Adipose tissue (tissue), 3 donors: ENCODE data around the gene SOX6. TPM values are rescaled to one million over a fixed set of nuclear protein-coding genes. Genes with fewer than 3 reads are reported as not detected.

Experiments
- H3K27ac ChIP-seq: one replicate; pipeline ENCODE4 v1.5.1; 2013; ENCODE audit warnings: low read depth, low read length
- WGBS, 3 donors: extraction: QIAGEN DNeasy Blood & Tissue Kit; methylation state at CpG; one replicate each; pipeline ENCODE4 v1.1.7; 2013; 5-methylcytosine and 5-hydroxymethylcytosine counted together
- polyA plus RNA-seq, 3 donors: library from polyadenylated mRNA; stranded (reverse); fragments of 200-250 nt; gene quantifications; one replicate each; pipeline ENCODE4 v1.2.3, GENCODE V29; 2013
- donor health status: healthy with polysubstance abuse.
- donor health status: Bipolar disorder and iron deficiency.
- donor health status: healthy.

SOX6 gene
- polyA plus RNA-seq, 3 donors: 1.3 to 3.2 (median 1.7) TPM

DNA sequence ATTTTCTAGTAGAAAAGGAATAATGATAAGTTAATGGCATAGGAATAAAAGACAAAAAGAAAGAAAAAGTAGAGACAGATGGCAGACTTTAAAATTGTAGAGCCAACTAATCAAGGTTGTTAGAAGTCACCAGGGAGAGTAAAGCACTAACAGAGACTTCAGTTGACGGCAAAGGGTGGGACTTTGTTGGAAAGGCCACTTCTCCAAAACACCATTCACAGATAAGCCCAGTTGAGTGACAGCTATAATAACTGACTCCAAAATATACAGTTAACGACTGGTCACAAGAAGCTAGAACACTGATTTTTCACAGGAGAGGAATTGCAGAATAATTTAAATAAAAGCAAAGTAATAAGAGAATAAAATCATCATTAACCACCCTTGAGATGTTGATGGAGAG is 16.0 kb upstream of the SOX6 start:
- no peak overlapping the region for H3K27ac ChIP-seq
- 67 to 92% (median 72%) methylated on average over 2 of the region's 2 CpGs for WGBS, 3 donors

- 92 to 97% (median 94%) methylated on average over 2 of the region's 2 CpGs for WGBS, 3 donors
- no peak overlapping the region for H3K27ac ChIP-seq
These were observed 10.9 kb upstream of the SOX6 start for GRCh38 chr11:16367252-16367651.

DNA sequence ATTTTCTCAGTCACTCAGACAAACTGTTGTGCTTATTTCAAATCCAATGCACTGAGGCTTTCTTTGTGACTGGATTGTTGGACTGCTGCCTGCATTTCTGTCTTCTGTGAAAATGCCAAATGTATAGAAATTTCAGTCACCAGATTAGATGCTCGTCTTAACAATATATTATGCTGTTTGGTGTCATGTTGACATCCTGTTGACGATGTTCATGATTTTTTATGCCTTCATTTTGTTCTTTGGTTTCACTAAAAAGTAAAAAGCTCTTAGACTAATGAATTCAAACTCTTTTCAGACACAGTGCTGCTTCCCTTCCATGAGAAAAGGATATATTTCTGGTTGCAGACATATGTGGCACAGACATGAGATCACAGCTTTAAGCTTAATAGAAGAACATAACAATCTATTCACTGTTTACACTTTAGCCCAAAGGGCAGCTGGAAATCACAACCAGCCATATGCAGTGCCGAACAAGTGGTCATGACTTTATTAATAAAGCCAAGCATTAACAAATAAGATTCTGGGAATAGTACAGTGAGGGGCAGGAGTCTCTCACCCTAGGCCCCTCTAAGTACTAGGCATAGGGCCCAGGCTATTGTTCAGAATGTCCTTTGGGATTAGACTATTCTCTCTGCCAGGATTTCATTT is 9.4 kb upstream of the SOX6 start:
- no peak overlapping the region for H3K27ac ChIP-seq
- WGBS, 3 donors: 68 to 72% (median 71%) methylated on average over 3 of the region's 3 CpGs

DNA sequence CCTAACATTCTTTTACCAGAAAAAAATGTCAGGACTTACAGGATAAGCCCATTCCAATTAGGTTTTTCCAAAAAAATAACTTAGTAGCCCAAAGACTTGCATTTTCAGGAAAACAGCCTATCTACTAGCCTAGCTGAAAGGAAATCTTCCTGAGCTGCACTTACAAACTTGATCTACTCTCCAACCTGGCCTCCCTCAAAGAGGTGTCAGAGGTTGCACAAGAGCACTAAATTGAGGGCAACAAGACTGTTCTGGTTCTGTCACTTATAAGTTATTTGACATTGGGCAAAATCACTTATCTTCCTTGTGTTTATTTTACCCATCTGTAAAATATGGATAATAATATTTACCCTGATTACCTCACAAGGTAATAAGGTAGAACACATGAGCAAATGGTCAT is 7.9 kb upstream of the SOX6 start:
- H3K27ac ChIP-seq: no peak overlapping the region

- WGBS, 3 donors: 79 to 85% (median 83%) methylated on average over 3 of the region's 3 CpGs
- H3K27ac ChIP-seq: no peak overlapping the region
These were observed 7.4 kb upstream of the SOX6 start for GRCh38 chr11:16363706-16364105.

DNA sequence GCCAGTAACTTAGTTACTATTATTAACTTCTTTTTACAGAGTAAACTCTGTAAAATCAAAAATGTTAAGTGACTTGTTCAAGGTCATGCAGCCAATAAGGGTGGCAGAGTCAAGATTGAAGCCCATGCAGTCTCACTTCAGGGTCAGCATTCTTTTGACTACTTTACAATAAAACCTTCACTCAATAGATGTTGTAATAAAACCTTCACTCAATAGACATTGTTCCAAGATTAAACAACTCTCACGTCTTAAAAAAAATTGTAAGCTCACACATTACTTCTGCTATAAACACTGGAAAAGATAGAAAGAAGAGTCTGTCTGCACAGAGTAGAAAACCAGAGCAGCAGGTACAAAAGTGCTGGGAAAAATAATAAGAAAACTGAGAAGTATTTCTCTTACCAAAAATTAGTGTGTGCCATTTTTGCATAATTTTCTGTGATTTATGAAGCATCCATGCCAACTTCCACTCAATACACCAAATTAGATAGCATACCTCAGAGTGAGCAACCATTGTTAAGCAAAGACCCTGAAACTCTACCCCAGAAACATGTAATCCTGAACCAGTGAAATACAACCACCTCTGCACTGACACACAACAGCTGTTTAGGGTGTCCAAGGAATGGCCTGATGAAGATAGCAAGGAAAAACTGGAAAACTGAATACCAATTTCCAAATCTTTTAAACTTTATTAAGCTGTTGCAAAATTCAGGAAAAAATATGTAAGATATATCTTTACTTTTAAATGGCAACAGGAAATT is 4.9 kb upstream of the SOX6 start:
- no peak overlapping the region for H3K27ac ChIP-seq
- WGBS, 3 donors: 37 to 88% (median 74%) methylated on average over 1 of the region's 1 CpG

- no peak overlapping the region for H3K27ac ChIP-seq
- 85 to 87% (median 85%) methylated on average over 4 of the region's 4 CpGs for WGBS, 3 donors
These were observed 3.0 kb upstream of the SOX6 start for GRCh38 chr11:16359369-16359768.

DNA sequence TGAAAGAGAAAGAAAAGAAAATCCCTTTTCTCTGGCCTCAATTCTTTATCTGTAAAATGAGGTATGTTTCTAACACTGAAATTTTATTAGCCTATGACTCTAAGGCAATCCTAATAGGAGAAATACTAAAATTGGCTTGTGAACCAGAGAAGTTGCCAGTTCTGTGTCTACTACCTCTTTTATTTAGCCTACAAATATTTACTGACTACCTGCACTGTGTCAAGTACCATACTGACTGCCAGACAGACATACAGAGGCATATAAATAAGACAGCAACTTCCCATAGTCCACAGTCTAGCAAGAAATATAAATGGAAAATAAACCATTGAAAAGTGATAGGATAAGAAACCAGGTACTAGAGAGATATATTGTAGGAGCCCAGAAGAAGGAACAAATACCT is 2.4 kb upstream of the SOX6 start:
- no peak overlapping the region for H3K27ac ChIP-seq

- 37 to 88% (median 75%) methylated on average over 2 of the region's 2 CpGs for WGBS, 3 donors
- H3K27ac ChIP-seq: no peak overlapping the region
These were observed 1.4 kb upstream of the SOX6 start for GRCh38 chr11:16357775-16358174.

GRCh38 chr11:16356761-16357393 is 531 bp upstream of the SOX6 start:
- no peak overlapping the region for H3K27ac ChIP-seq
- 49 to 68% (median 62%) methylated on average over 3 of the region's 3 CpGs for WGBS, 3 donors

- H3K27ac ChIP-seq: no peak overlapping the region
These were observed 3.6 kb downstream of the SOX6 start for GRCh38 chr11:16352707-16353106.

- H3K27ac ChIP-seq: no peak overlapping the region
- WGBS, 3 donors: 58 to 89% (median 62%) methylated on average over 5 of the region's 5 CpGs
These were observed 6.2 kb downstream of the SOX6 start for GRCh38 chr11:16350125-16350524.

DNA sequence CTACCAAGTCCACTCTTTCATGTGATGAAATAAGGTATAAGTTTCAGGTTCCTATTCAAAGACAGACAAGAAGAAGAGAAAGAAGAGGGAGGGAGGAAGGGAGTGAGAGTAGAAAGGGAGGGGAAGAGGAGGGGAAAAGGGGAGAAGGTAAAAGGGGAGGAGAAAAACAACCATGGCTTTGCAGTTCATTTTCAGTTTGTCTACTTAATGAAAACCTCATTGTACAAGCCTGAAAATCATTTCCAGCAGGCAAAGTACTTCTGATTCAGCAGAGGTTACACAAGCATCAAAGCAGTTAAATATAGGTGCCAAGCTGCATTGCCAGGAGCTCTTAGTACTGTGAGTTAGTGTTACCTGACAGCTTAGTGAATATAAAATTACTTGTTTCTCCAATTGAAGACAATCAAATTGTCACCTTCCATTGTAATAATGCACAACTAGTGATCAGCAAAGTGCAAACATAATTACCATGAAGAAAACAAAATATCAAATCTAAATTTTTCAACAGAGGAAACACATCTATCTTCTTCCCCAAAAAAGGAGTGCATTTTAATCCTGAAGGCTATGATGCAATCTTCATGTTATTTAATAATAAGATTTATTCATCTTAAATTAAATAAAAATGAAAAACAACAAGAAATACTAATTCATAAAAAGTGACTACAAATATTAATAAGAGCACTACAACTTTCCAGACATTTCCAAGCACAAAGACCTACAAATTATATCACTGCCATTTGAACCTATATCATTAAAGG is 8.2 kb downstream of the SOX6 start:
- H3K27ac ChIP-seq: no peak overlapping the region

GRCh38 chr11:16346975-16347374 is 9.4 kb downstream of the SOX6 start:
- H3K27ac ChIP-seq: no peak overlapping the region
- 83 to 93% (median 89%) methylated on average over 1 of the region's 1 CpG for WGBS, 3 donors

DNA sequence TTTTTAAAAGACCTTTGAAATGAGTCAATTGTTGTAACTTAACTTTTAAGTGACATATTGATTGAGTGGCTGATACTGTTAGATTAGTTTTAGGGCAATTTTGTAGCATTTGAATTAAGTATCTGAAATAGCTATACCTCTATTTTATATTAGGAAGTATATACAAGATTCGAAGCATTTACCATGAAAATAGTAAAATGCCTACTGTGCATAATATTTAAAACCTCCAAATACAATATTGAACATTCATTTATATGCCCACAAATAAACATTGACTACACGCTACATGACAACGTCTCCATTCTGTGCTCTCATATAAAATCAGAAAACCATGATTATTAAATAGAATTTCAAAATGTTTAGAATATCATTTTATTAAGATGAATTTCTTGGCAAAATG is 14.5 kb downstream of the SOX6 start:
- WGBS, 3 donors: 93 to 97% (median 94%) methylated on average over 3 of the region's 3 CpGs
- H3K27ac ChIP-seq: no peak overlapping the region

DNA sequence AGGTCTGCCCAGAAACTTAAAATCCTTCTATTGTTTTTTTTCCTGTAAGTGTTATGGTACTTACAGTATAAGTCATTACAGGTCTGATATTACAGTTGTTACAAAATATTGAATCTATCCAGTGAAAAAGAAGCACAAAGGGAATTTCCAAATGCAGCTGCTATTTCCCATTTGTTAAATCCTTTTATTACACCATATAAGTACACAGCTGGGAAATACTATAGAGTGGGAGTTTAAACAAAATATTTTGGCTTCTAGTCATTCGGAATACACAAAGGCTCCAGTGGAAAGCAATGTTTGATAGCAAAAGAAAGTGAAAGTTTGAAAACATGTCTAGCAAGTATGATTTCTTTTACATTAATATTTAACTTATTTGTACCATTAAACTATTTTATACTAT is 18.0 kb downstream of the SOX6 start:
- H3K27ac ChIP-seq: no peak overlapping the region
- WGBS, 3 donors: 56 to 62% (median 58%) methylated on average over 1 of the region's 1 CpG

GRCh38 chr11:16337421-16338213 is 18.7 kb downstream of the SOX6 start:
- 71 to 91% (median 74%) methylated on average over 1 of the region's 1 CpG for WGBS, 3 donors

DNA sequence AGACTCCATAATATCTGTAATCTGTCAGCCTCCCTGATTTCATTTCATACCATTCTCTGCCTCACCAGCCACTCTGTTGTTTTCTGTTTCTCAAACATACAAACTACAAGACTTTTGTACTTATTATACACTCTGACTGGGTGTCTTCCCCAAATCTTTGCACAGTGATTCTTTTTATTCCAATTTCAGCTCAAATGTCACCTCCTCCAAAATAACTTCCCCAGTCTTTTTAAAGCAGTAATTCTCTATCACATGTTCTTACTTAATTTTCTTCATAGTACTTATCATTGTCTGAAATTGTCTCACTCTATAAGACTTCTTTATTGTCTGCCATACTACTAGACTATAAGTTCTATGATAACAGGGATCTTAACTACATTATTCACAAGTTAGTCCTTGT is 19.6 kb downstream of the SOX6 start:
- H3K27ac ChIP-seq: no peak overlapping the region

More at GRCh38 chr11:16337421-16338213, 18.7 kb downstream of the SOX6 start:
- H3K27ac ChIP-seq: no peak overlapping the region

- WGBS, 3 donors: 80 to 91% (median 88%) methylated on average over 6 of the region's 6 CpGs
- no peak overlapping the region for H3K27ac ChIP-seq
These were observed 20.1 kb downstream of the SOX6 start for GRCh38 chr11:16336204-16336603.
